ENCODE results near the gene TMEM26. TPM values are rescaled to one million over a fixed set of nuclear protein-coding genes. Genes with fewer than 3 reads are reported as not detected.
A peak's percentile ranks its signal among the peaks of the same experiment; 100 is the strongest.

Gene TMEM26
- total RNA-seq, 4 donors from 2014 or later = 0.53 to 2.5 (median 0.69) TPM

DNA sequence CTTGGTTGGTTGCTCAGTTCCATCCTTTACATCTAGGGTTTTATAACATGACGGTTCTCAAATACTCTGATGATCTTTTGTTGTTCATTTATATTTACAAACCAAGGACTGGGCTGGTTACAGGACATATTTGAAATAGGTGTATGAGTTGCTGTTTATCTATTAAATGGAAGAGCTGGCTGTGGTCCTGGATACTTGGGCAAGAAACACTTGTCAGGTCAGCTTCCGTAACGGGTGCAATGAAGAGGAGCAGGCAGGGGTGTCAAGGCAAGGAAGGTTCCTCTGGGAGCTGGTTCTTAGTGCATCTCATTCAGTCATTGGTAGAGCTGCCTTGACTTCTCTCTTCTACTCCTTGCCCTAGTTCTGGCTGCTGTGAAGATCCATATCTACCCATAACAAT, 4.8 kb upstream of the TMEM26 start:
- H3K27ac ChIP-seq = no peak overlapping the region
- H3K9me3 ChIP-seq = no peaks in the 10 kb centered on the region
- TF ChIP-seq, protein P1, sequence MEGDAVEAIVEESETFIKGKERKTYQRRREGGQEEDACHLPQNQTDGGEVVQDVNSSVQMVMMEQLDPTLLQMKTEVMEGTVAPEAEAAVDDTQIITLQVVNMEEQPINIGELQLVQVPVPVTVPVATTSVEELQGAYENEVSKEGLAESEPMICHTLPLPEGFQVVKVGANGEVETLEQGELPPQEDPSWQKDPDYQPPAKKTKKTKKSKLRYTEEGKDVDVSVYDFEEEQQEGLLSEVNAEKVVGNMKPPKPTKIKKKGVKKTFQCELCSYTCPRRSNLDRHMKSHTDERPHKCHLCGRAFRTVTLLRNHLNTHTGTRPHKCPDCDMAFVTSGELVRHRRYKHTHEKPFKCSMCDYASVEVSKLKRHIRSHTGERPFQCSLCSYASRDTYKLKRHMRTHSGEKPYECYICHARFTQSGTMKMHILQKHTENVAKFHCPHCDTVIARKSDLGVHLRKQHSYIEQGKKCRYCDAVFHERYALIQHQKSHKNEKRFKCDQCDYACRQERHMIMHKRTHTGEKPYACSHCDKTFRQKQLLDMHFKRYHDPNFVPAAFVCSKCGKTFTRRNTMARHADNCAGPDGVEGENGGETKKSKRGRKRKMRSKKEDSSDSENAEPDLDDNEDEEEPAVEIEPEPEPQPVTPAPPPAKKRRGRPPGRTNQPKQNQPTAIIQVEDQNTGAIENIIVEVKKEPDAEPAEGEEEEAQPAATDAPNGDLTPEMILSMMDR (IDR thresholded peaks at IDR 0.05) = no peak
- no peak for TF ChIP-seq POLR2A (IDR thresholded peaks at IDR 0.05)
- H3K4me1 ChIP-seq = peaks cover 0 to 3% (median 0%) of the 10 kb centered on the region in 4 donors
- H3K4me3 ChIP-seq = no peak overlapping the region
- no peak for DNase-seq
- H3K27me3 ChIP-seq = no peaks in the 10 kb centered on the region
- no peaks in the 10 kb centered on the region for H3K36me3 ChIP-seq

GRCh38 chr10:61456095-61456789, 3.1 kb upstream of the TMEM26 start:
- Histone ChIP-seq H3K9me3 (no peaks in the 10 kb centered on the region), H3K4me1 (peaks cover 0 to 10% (median 0%) of the 10 kb centered on the region in 4 donors), H3K4me3 (no peak overlapping the region), H3K36me3 (no peaks in the 10 kb centered on the region), H3K27ac (no peak overlapping the region), H3K27me3 (no peaks in the 10 kb centered on the region)
- no peak for DNase-seq
- TF ChIP-seq POLR2A (IDR thresholded peaks at IDR 0.05) = no peak
- TF ChIP-seq, protein P1 (IDR thresholded peaks at IDR 0.05) = no peak

DNA sequence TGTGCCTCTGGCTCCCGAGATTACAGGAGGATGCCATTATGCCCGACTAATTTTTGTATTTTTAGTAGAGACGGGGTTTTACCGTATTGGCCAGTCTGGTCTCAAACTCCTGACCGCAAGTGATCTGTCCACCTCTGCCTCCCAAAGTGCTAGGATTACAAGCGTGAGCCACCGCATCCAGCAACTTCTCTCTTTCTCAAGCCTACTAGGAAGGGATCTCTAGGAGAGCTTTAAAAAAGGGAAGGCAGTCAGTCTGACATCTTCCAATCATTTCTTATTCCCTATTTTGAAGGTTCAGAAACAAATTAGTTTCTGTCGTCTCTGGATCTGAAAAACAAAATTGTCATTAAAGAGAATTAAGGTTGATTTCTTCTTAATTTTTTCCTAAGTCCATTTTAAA, 2.5 kb upstream of the TMEM26 start:
- peaks cover 0 to 10% (median 0%) of the 10 kb centered on the region in 4 donors for H3K4me1 ChIP-seq
- DNase-seq = no peak
- no peaks in the 10 kb centered on the region for H3K9me3 ChIP-seq
- no peaks in the 10 kb centered on the region for H3K36me3 ChIP-seq
- no peak overlapping the region for H3K4me3 ChIP-seq
- TF ChIP-seq POLR2A (IDR thresholded peaks at IDR 0.05) = no peak
- TF ChIP-seq, protein P1 (IDR thresholded peaks at IDR 0.05) = no peak
- no peaks in the 10 kb centered on the region for H3K27me3 ChIP-seq
- H3K27ac ChIP-seq = no peak overlapping the region

GRCh38 chr10:61454541-61454940, 1.4 kb upstream of the TMEM26 start:
- Histone ChIP-seq H3K27ac (no peak overlapping the region), H3K36me3 (no peaks in the 10 kb centered on the region), H3K4me3 (no peak overlapping the region), H3K9me3 (no peaks in the 10 kb centered on the region), H3K4me1 (peaks cover 0 to 10% (median 0%) of the 10 kb centered on the region in 4 donors), H3K27me3 (no peaks in the 10 kb centered on the region)
- DNase-seq = no peak
- TF ChIP-seq, protein P1 (IDR thresholded peaks at IDR 0.05) = no peak
- no peak for TF ChIP-seq POLR2A (IDR thresholded peaks at IDR 0.05)

GRCh38 chr10:61452151-61452651, 980 bp downstream of the TMEM26 start:
- DNase-seq = no peak

More at GRCh38 chr10:61452151-61452651, 980 bp downstream of the TMEM26 start:
- H3K36me3 ChIP-seq = no peaks in the 10 kb centered on the region
- no peaks in the 10 kb centered on the region for H3K27me3 ChIP-seq
- H3K4me1 ChIP-seq = peaks cover 0 to 10% (median 0%) of the 10 kb centered on the region in 4 donors
- H3K4me3 ChIP-seq = peak overlapping the region; percentile 24 to 51 (median 44)
- no peak for TF ChIP-seq POLR2A (IDR thresholded peaks at IDR 0.05)
- TF ChIP-seq, protein P1 (IDR thresholded peaks at IDR 0.05) = no peak
- no peaks in the 10 kb centered on the region for H3K9me3 ChIP-seq
- H3K27ac ChIP-seq = peak overlapping the region in 2 of 4 donors; percentile 55 to 67

Measured in Peyer's patch (tissue), 4 donors.